IMR-90 (cell line): ENCODE results near the gene TMEM60. TPM values are rescaled to one million over a fixed set of nuclear protein-coding genes. Genes with fewer than 3 reads are reported as not detected.

Source experiments
- ATAC-seq: fragments of 200-7000 bp; cut with Tn5 transposase; 2 replicates; pipeline ENCODE4 v1.9.1; 2020; ENCODE audit warnings: low read depth, mild to moderate bottlenecking, moderate library complexity
- BruUV-seq: library from RNA; stranded (reverse); fragments of 400-500 nt; replicated peaks from 2 replicates; lab custom pipeline; 2021; lab: Mats Ljungman, UMichigan
- CTCF ChIA-PET: fragments of 300-600 bp; formaldehyde crosslinking; extraction: SDS; loops from one replicate; lab custom pipeline; 2021; ENCODE audit warnings: antibody characterized with exemption; lab: Yijun Ruan, JAX
- POLR2A ChIA-PET: fragments of 300-600 bp; sonication (Branson Sonifier 250); formaldehyde crosslinking; loops from one replicate; lab custom pipeline; 2022; ENCODE audit warnings: antibody characterized with exemption; ENCODE audit not compliant: unreplicated experiment; lab: Charles Lee
- DNase-seq: peaks from one replicate; pipeline ENCODE4 v3.0.0; 2013
- H2AFZ ChIP-seq: replicated peaks from 2 replicates; pipeline ENCODE3; 2013; ENCODE audit warnings: low read length, mild to moderate bottlenecking; ENCODE audit not compliant: poor library complexity
- H2AK5ac ChIP-seq: 2 replicates; pipeline ENCODE4 v1.6.1; 2013; ENCODE audit warnings: low read depth, low read length, inconsistent platforms
- H2AK9ac ChIP-seq: replicated peaks from 2 replicates; pipeline ENCODE3; 2013; ENCODE audit warnings: mild to moderate bottlenecking, low read depth, low read length, moderate library complexity; ENCODE audit not compliant: poor library complexity
- H2BK120ac ChIP-seq: 2 replicates; pipeline ENCODE4 v1.6.1; 2013; ENCODE audit warnings: low read depth, low read length, inconsistent platforms
- H2BK15ac ChIP-seq: 3 replicates; pipeline ENCODE4 v1.6.1; 2013; ENCODE audit warnings: low read depth, low read length, inconsistent platforms
- H2BK20ac ChIP-seq: 2 replicates; pipeline ENCODE4 v1.6.1; 2013; ENCODE audit warnings: low read depth, mild to moderate bottlenecking, inconsistent platforms, low read length, moderate library complexity
- H2BK5ac ChIP-seq: 2 replicates; pipeline ENCODE4 v1.6.1; 2013; ENCODE audit warnings: mild to moderate bottlenecking, low read depth, low read length, inconsistent platforms; ENCODE audit not compliant: poor library complexity, severe bottlenecking
- H3K14ac ChIP-seq: replicated peaks from 2 replicates; pipeline ENCODE4 v1.6.1; 2013; ENCODE audit warnings: low read depth, low read length, inconsistent platforms
- H3K18ac ChIP-seq: 2 replicates; pipeline ENCODE4 v1.6.1; 2013; ENCODE audit warnings: low read depth, low read length, control low read depth
- H3K23ac ChIP-seq: 2 replicates; pipeline ENCODE4 v1.6.1; 2013; ENCODE audit warnings: low read depth, low read length, inconsistent platforms
- H3K27ac ChIP-seq: 2 replicates; pipeline ENCODE4 v1.5.1; 2013; ENCODE audit warnings: mild to moderate bottlenecking, control low read depth, low read length; ENCODE audit not compliant: insufficient read depth
- H3K27me3 ChIP-seq: 2 replicates; pipeline ENCODE4 v1.6.1; 2013; ENCODE audit warnings: low read length; ENCODE audit not compliant: control insufficient read depth, insufficient read depth
- H3K36me3 ChIP-seq: 2 replicates; pipeline ENCODE4 v1.6.1; 2013; ENCODE audit warnings: low read length, mixed read lengths; ENCODE audit not compliant: control insufficient read depth, insufficient read depth
- H3K4ac ChIP-seq: 2 replicates; pipeline ENCODE4 v1.6.1; 2013; ENCODE audit warnings: low read depth, low read length, inconsistent platforms
- H3K4me1 ChIP-seq: 2 replicates; pipeline ENCODE4 v1.6.1; 2013; ENCODE audit warnings: low read length, mixed read lengths; ENCODE audit not compliant: control insufficient read depth, insufficient read depth
- H3K4me2 ChIP-seq: 2 replicates; pipeline ENCODE4 v1.6.1; 2013; ENCODE audit warnings: low read depth, mild to moderate bottlenecking, control low read depth, low read length, moderate library complexity
- H3K4me3 ChIP-seq: 2 replicates; pipeline ENCODE4 v1.5.1; 2013; ENCODE audit warnings: low read depth, mild to moderate bottlenecking, control low read depth, low read length, moderate library complexity; ENCODE audit not compliant: insufficient read depth
- H3K56ac ChIP-seq: 2 replicates; pipeline ENCODE4 v1.6.1; 2013; ENCODE audit warnings: low read length, inconsistent platforms; ENCODE audit not compliant: insufficient read depth; ENCODE audit errors: extremely low read depth
- H3K79me1 ChIP-seq, 2 experiments: 2 replicates each; pipeline ENCODE4 v1.6.1; 2013; ENCODE audit warnings: low read length in 2 of 2, inconsistent platforms in 1 of 2, low read depth in 1 of 2
- H3K9ac ChIP-seq: 2 replicates; pipeline ENCODE4 v1.6.1; 2013; ENCODE audit warnings: low read depth, low read length, control low read depth
- H3K9me1 ChIP-seq: 2 replicates; pipeline ENCODE4 v1.6.1; 2013; ENCODE audit warnings: low read length, inconsistent platforms; ENCODE audit not compliant: insufficient read depth
- H3K9me3 ChIP-seq: 2 replicates; pipeline ENCODE4 v1.6.1; 2013; ENCODE audit warnings: low read length; ENCODE audit not compliant: control insufficient read depth, insufficient read depth
- H4K20me1 ChIP-seq: 2 replicates; pipeline ENCODE4 v1.6.1; 2013; ENCODE audit warnings: low read length, inconsistent platforms; ENCODE audit not compliant: insufficient read depth
- H4K5ac ChIP-seq: 2 replicates; pipeline ENCODE4 v1.6.1; 2013; ENCODE audit warnings: mild to moderate bottlenecking, low read depth, low read length, control low read depth
- H4K8ac ChIP-seq, 2 experiments: 2 replicates each; pipeline ENCODE4 v1.6.1; 2013; ENCODE audit warnings: low read depth in 2 of 2, low read length in 2 of 2, control low read depth in 1 of 2, inconsistent platforms in 1 of 2
- H4K91ac ChIP-seq: 2 replicates; pipeline ENCODE4 v1.6.1; 2013; ENCODE audit warnings: low read depth, low read length, inconsistent platforms; ENCODE audit not compliant: insufficient read depth
- BHLHE40 ChIP-seq: fragments of 150-350 bp; IDR thresholded peaks from 2 replicates; pipeline ENCODE4 v1.6.1; 2016; ENCODE audit warnings: mild to moderate bottlenecking, low read depth, low read length
- CEBPB ChIP-seq: IDR thresholded peaks from 2 replicates; pipeline ENCODE4 v1.6.1; 2012; ENCODE audit warnings: low read depth, low read length, improper control_type of control experiment
- CHD1 ChIP-seq: IDR thresholded peaks from 2 replicates; pipeline ENCODE4 v1.6.1; 2012; ENCODE audit warnings: low read depth, low read length, improper control_type of control experiment
- CTCF ChIP-seq: conservative IDR thresholded peaks from 2 replicates; pipeline ENCODE4 v1.5.1; 2012; ENCODE audit warnings: mild to moderate bottlenecking, low read depth, low read length, improper control_type of control experiment
- ELK1 ChIP-seq: fragments of 150-350 bp; IDR thresholded peaks from 2 replicates; pipeline ENCODE4 v1.6.1; 2016; ENCODE audit warnings: low read depth, mild to moderate bottlenecking, low read length, moderate library complexity, borderline replicate concordance
- FOS ChIP-seq: fragments of 150-350 bp; IDR thresholded peaks from 2 replicates; pipeline ENCODE4 v1.6.1; 2016; ENCODE audit warnings: low read depth, low read length
- MAFK ChIP-seq: IDR thresholded peaks from 2 replicates; pipeline ENCODE4 v1.6.1; 2012; ENCODE audit warnings: low read depth, low read length, improper control_type of control experiment
- MAZ ChIP-seq: IDR thresholded peaks from 2 replicates; pipeline ENCODE4 v1.6.1; 2012; ENCODE audit warnings: low read depth, mild to moderate bottlenecking, low read length, improper control_type of control experiment, moderate library complexity, borderline replicate concordance
- MXI1 ChIP-seq: IDR thresholded peaks from 2 replicates; pipeline ENCODE4 v1.6.1; 2012; ENCODE audit warnings: low read depth, mild to moderate bottlenecking, low read length, moderate library complexity, borderline replicate concordance
- NFE2L2 ChIP-seq: fragments of 150-350 bp; IDR thresholded peaks from 2 replicates; pipeline ENCODE4 v1.6.1; 2016; ENCODE audit warnings: low read depth, mild to moderate bottlenecking, low read length
- POLR2A ChIP-seq: IDR thresholded peaks from 2 replicates; pipeline ENCODE4 v1.6.1; 2012; ENCODE audit warnings: mild to moderate bottlenecking, low read depth, low read length
- RAD21 ChIP-seq: IDR thresholded peaks from 2 replicates; pipeline ENCODE4 v1.6.1; 2012; ENCODE audit warnings: low read length, improper control_type of control experiment
- RCOR1 ChIP-seq: IDR thresholded peaks from 2 replicates; pipeline ENCODE4 v1.6.1; 2012; ENCODE audit warnings: mild to moderate bottlenecking, low read length, improper control_type of control experiment; ENCODE audit not compliant: insufficient replicate concordance
- RFX5 ChIP-seq: IDR thresholded peaks from 2 replicates; pipeline ENCODE4 v1.8.0; 2012; ENCODE audit warnings: low read depth, mild to moderate bottlenecking, low read length, moderate library complexity
- SMC3 ChIP-seq: fragments of 150-350 bp; IDR thresholded peaks from 2 replicates; pipeline ENCODE4 v1.6.1; 2016; ENCODE audit warnings: low read depth, mild to moderate bottlenecking, antibody characterized with exemption, low read length, moderate library complexity
- WGBS, 2 experiments: methylation state at CpG; one replicate each; pipeline versions ENCODE4 v1.1.5 to v1.1.7; 2013; ENCODE audit warnings: missing lambda C conversion rate in 2 of 2; ENCODE audit not compliant: insufficient read length in 1 of 2; ENCODE audit errors: extremely low coverage in 2 of 2; 5-methylcytosine and 5-hydroxymethylcytosine counted together
- dilution Hi-C: fragments of 300-500 bp; cut with HindIII; formaldehyde crosslinking; loops from one replicate; pipeline ENCODE4 v1.14.3; 2018; ENCODE audit warnings: low sequenced_read_pairs; ENCODE audit not compliant: unreplicated experiment
- in situ Hi-C: fragments of 300-500 bp; cut with MboI; formaldehyde crosslinking; loops from 3 replicates; pipeline ENCODE4 v1.14.3; 2019; ENCODE audit warnings: low sequenced_read_pairs, inconsistent platforms, mixed read lengths
- intact Hi-C: fragments of 100-400 bp; cut with micrococcal nuclease; formaldehyde crosslinking; loops from 2 replicates; pipeline ENCODE4 v1.10.0; 2022
- polyA plus RNA-seq, 3 experiments: library from polyadenylated mRNA; depleted of rRNA; stranded (reverse); fragments of >200 nt; gene quantifications; 2 replicates each; pipeline ENCODE4 v1.2.3, GENCODE V29; 2012; ENCODE audit warnings: low replicate concordance in 1 of 3
- total RNA-seq: library from RNA; depleted of rRNA; stranded (reverse); fragments of >200 nt; gene quantifications from 2 replicates; pipeline ENCODE4 v1.2.3, GENCODE V29; 2012
- TF ChIP-seq, protein P1 (sequence below): fragments of 150-350 bp; IDR thresholded peaks from 2 replicates; pipeline ENCODE4 v1.6.1; 2017; ENCODE audit warnings: mild to moderate bottlenecking, antibody characterized with exemption, low read length, low read depth

The TMEM60 gene
- total and polyA plus RNA-seq, 2 of the 4 experiments (the other 2 are of a cell fraction), result 9.9 to 17.2 TPM

DNA sequence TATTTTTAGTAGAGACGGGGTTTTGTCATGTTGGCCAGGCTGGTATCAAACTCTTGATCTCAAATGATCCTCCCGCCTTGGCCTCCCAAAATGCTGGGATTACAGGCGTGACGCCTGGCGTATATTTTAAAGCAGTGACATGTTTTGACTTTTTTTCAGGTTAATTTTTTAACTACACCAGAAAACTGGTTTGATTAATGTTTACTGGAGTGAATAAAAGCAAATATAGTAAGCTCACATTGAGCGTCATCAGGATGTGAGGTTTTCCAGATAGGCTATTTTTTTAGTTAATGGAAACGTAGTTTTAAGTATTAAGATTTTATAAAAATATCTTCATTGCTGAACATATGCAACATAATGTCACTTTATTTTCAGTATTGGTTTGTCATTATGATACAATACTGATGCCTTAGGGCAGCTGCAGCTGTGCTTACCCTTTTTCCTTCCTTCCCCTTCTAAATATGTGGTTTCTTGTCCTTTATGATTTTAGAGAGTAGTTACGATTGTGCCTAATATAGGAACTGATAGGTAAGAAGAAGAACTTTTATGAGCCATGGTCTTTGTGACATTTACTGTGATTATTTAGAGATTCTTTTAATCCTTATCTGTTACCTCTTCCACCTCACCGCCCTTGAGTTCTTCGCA lies 37.3 kb downstream of the TMEM60 start:
- Histone ChIP-seq H3K56ac (no peak overlapping the region), H2AK9ac (no peak overlapping the region), H3K4me2 (no peak overlapping the region), H3K36me3 (no peaks in the 10 kb centered on the region), H2BK20ac (no peak overlapping the region), H2AK5ac (no peak overlapping the region), H3K23ac (no peak overlapping the region), H3K4ac (no peak overlapping the region), H3K9ac (no peak overlapping the region), H2BK15ac (no peak overlapping the region), H3K9me3 (no peaks in the 10 kb centered on the region), H4K8ac (no peak overlapping the region; a peak in 1 of 4 replicates), H3K9me1 (no peaks in the 10 kb centered on the region), H2AFZ (no peak overlapping the region), H2BK5ac (no peak overlapping the region), H3K4me3 (no peak overlapping the region), H3K27me3 (no peaks in the 10 kb centered on the region), H3K27ac (no peak overlapping the region), H3K4me1 (no peaks in the 10 kb centered on the region; the same call in 1 of the 2 replicates), H4K91ac (no peak overlapping the region), H2BK120ac (no peak overlapping the region), H4K20me1 (peaks cover 3% of the 10 kb centered on the region; the same call in 1 of the 2 replicates), H3K79me1 (peaks cover 24 to 54% of the 10 kb centered on the region in 2 experiments), H3K14ac (no peak overlapping the region), H4K5ac (no peak overlapping the region), H3K18ac (no peak overlapping the region)
- no CpG with 5 or more reads among the region's 10 CpGs for WGBS, 2 experiments
- CTCF ChIA-PET, result interaction anchor here (1.5 kb wide), 1 partner anchor 106 kb away, joined by 4 read pairs; no protein-coding TSS in a partner anchor
- dilution Hi-C loops, result no loop called here
- POLR2A ChIA-PET, result no interaction called here
- no TSS peak for BruUV-seq
- in situ Hi-C loops, result no loop called here
- ATAC-seq (no peak), DNase-seq (no peak)
- TF ChIP-seq CHD1 (no peak), POLR2A (no peak), SMC3 (no peak), MAFK (no peak), RCOR1 (no peak), FOS (no peak), RAD21 (no peak), ELK1 (no peak), MAZ (no peak), BHLHE40 (no peak), NFE2L2 (no peak), MXI1 (no peak), CTCF (no peak), CEBPB (no peak), RFX5 (no peak)
- TF ChIP-seq, protein P1, sequence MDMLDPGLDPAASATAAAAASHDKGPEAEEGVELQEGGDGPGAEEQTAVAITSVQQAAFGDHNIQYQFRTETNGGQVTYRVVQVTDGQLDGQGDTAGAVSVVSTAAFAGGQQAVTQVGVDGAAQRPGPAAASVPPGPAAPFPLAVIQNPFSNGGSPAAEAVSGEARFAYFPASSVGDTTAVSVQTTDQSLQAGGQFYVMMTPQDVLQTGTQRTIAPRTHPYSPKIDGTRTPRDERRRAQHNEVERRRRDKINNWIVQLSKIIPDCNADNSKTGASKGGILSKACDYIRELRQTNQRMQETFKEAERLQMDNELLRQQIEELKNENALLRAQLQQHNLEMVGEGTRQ, result no peak
- intact Hi-C loops, result loop anchor here (1.0 kb wide), 1 partner anchor 50 kb away; no protein-coding TSS in a partner anchor
